Right atrium auricular region (tissue), 2 donors: ENCODE results near the gene VPS4B. TPM values are rescaled to one million over a fixed set of nuclear protein-coding genes. Genes with fewer than 3 reads are reported as not detected.

ENCODE experiments used
- DNase-seq: peaks from one replicate; pipeline ENCODE4 v3.0.0-alpha.2; 2019; ENCODE audit warnings: low spot score
- H3K27ac ChIP-seq, 2 donors: fragments of 200-600 bp; sonication (generic); 1 replicate in 1 of 2; 2 replicates in 1 of 2; pipeline ENCODE4 v1.5.1; 2016 to 2019
- H3K27me3 ChIP-seq, 2 donors: fragments of 200-600 bp; sonication (generic); one replicate each; pipeline versions ENCODE4 v1.5.1 to v1.6.0; 2017 to 2019
- H3K36me3 ChIP-seq: fragments of 200-600 bp; sonication (generic); one replicate; pipeline ENCODE4 v1.5.1; 2016
- H3K4me1 ChIP-seq, 2 donors: fragments of 200-600 bp; sonication (generic); one replicate each; pipeline versions ENCODE4 v1.5.1 to v1.6.0; 2017 to 2019
- H3K4me3 ChIP-seq, 2 donors: fragments of 200-600 bp; sonication (generic); 1 replicate in 1 of 2; 2 replicates in 1 of 2; pipeline ENCODE4 v1.5.1; 2017 to 2019; ENCODE audit warnings: mild to moderate bottlenecking in 1 of 2, moderate library complexity in 1 of 2
- H3K9me3 ChIP-seq, 2 donors: fragments of 200-600 bp; sonication (generic); one replicate each; pipeline ENCODE4 v1.5.1; 2019
- CTCF ChIP-seq, 2 donors: fragments of 200-600 bp; sonication (generic); IDR thresholded peaks; one replicate each; pipeline ENCODE4 v1.5.1; 2019; ENCODE audit warnings: antibody characterized with exemption in 2 of 2
- total RNA-seq, 2 donors: library from RNA; depleted of rRNA; stranded (reverse); fragments of >200 nt; gene quantifications; one replicate each; pipeline ENCODE4 v1.1.0, GENCODE V29; 2016

The VPS4B gene
- total RNA-seq, 2 donors from 2014 or later = 14.1 to 16.4 TPM

GRCh38 chr18:63447066-63447465 lies 24.8 kb upstream of the VPS4B start:
- Histone ChIP-seq H3K36me3 (no peaks in the 10 kb centered on the region), H3K27ac (no peak overlapping the region), H3K9me3 (no peaks in the 10 kb centered on the region), H3K27me3 (no peaks in the 10 kb centered on the region), H3K4me3 (no peak overlapping the region), H3K4me1 (peaks cover 0 to 7% of the 10 kb centered on the region in 2 donors)
- no peak for DNase-seq
- no peak for TF ChIP-seq CTCF (IDR thresholded peaks at IDR 0.05)

GRCh38 chr18:63446266-63446665 lies 24.0 kb upstream of the VPS4B start:
- H3K4me3 ChIP-seq = no peak overlapping the region
- no peak for TF ChIP-seq CTCF (IDR thresholded peaks at IDR 0.05)
- H3K9me3 ChIP-seq = no peaks in the 10 kb centered on the region
- no peak for DNase-seq
- H3K36me3 ChIP-seq = no peaks in the 10 kb centered on the region
- H3K4me1 ChIP-seq = peaks cover 0 to 3% of the 10 kb centered on the region in 2 donors
- no peak overlapping the region for H3K27ac ChIP-seq
- H3K27me3 ChIP-seq = no peaks in the 10 kb centered on the region

GRCh38 chr18:63445037-63445436 lies 22.8 kb upstream of the VPS4B start:
- no peak for DNase-seq
- no peak overlapping the region for H3K4me3 ChIP-seq
- H3K9me3 ChIP-seq = no peaks in the 10 kb centered on the region
- H3K27ac ChIP-seq = no peak overlapping the region
- no peaks in the 10 kb centered on the region for H3K27me3 ChIP-seq
- H3K4me1 ChIP-seq = peaks cover 0 to 3% of the 10 kb centered on the region in 2 donors
- no peak for TF ChIP-seq CTCF (IDR thresholded peaks at IDR 0.05)
- no peaks in the 10 kb centered on the region for H3K36me3 ChIP-seq

- TF ChIP-seq CTCF (IDR thresholded peaks at IDR 0.05) = no peak
- Histone ChIP-seq H3K9me3 (no peaks in the 10 kb centered on the region), H3K4me1 (peaks cover 0 to 3% of the 10 kb centered on the region in 2 donors), H3K4me3 (no peak overlapping the region), H3K27me3 (no peaks in the 10 kb centered on the region), H3K27ac (no peak overlapping the region), H3K36me3 (no peaks in the 10 kb centered on the region)
- no peak for DNase-seq
These were observed 22.3 kb upstream of the VPS4B start for GRCh38 chr18:63444580-63444979.

GRCh38 chr18:63443829-63444228 lies 21.6 kb upstream of the VPS4B start:
- Histone ChIP-seq H3K36me3 (no peaks in the 10 kb centered on the region), H3K4me3 (no peak overlapping the region), H3K27me3 (no peaks in the 10 kb centered on the region), H3K4me1 (peaks cover 0 to 3% of the 10 kb centered on the region in 2 donors), H3K27ac (no peak overlapping the region), H3K9me3 (no peaks in the 10 kb centered on the region)
- no peak for DNase-seq
- no peak for TF ChIP-seq CTCF (IDR thresholded peaks at IDR 0.05)

GRCh38 chr18:63440881-63441280 lies 18.6 kb upstream of the VPS4B start:
- Histone ChIP-seq H3K4me1 (peaks cover 0 to 3% of the 10 kb centered on the region in 2 donors), H3K27ac (no peak overlapping the region), H3K36me3 (no peaks in the 10 kb centered on the region), H3K9me3 (no peaks in the 10 kb centered on the region), H3K4me3 (no peak overlapping the region), H3K27me3 (no peaks in the 10 kb centered on the region)
- DNase-seq = no peak
- no peak for TF ChIP-seq CTCF (IDR thresholded peaks at IDR 0.05)
